Measurements from ENCODE around the gene MTPN.

The MTPN gene

GRCh38 chr7:135981958-135982646, 4.9 kb upstream of the MTPN start:
- DNase-seq (ENCODE audit: low read depth in 2 of 2) = no peak

GRCh38 chr7:135980665-135981180, 3.6 kb upstream of the MTPN start:
- peak in 1 of 2 experiments; percentile 8 for DNase-seq (ENCODE audit: low read depth in 2 of 2)

DNA sequence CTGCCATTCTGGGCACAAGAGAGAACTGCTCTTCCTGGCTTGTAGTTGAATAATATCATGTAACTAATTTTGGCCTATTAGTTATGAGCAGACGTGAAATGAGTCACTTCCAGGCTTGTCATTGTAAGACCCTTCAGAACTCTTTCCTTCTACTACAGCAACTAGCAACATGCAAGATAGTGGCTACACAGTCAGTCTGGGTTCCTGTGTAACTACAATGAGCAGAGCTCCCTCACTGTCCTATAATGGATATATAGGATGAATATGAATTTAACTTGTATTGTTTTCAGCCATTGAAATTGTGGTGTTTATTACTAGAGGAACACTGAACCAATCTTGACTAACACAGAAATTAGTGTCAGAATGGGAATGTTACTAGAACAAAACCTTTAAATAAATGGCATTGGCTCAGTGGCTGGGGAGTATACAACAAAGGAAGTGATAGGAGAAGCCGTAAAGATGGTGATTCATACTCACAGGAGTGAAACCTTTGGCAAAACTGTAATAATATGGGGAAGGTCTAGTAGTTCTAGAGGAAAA, 2.9 kb upstream of the MTPN start:
- DNase-seq (ENCODE audit: low read depth in 2 of 2) = no peak

DNA sequence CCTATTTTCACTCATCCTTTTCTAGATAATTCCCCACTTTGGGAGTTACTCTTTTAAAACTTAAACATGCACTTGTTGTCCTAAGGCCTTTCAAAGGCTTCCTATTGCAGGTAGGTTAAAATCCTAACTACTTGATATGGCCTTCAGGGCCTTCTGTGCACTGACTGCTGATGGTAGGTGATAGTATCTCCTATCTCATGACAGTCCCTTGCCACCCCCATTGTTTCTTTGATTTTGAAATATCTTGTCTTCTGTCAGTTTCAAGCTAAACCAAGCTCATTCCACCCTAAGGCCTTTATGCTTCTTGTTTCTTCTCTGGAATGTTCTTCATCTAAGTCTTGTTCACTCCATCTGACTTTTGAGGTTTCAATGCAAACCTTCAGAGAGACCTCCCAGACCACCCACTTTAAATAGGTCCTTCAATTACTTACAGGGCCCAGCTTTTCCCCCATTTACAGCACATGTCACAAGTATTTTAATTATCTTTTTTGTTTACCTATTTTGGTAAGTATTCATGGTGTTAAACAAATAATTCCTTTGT, 2.4 kb upstream of the MTPN start:
- no peak for DNase-seq (ENCODE audit: low read depth in 2 of 2)

- no peak for DNase-seq (ENCODE audit: low read depth in 2 of 2)
Observed at GRCh38 chr7:135978624-135979023, 1.5 kb upstream of the MTPN start.

GRCh38 chr7:135977742-135978066, 545 bp upstream of the MTPN start:
- no peak for DNase-seq (ENCODE audit: low read depth in 2 of 2)

DNA sequence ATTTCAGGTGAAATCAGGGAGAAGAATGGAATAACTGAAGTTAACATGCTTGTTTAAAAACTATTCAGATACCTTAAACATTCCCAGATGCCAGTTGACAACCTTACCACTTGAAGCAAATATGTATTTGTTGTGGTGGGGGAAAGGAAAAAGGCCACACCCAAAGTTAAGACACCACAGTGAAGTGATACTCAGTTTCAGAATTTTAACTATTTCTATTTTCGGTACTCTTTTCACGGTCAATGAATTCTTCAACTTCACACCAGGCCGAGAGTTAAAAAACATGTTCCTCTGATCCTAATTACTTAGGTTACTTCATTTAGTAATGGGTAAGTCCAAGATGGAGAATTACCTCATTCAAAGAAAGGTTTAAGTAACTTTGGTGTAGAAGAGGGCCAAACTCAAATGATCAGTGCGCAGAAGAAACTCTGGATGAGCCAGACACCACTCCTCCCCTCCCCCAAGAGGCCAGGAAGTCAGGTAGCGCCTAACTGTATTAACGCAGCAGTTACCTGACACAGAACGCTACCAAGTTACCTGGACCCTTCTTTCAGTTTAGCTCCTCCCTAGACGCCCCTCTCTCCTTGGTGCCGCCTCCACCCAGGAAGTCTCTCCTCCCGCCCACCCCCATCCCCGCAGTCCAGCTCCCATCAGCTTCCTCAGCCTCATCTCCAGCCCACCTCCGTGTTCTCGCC, 700 bp downstream of the MTPN start:
- peak in 1 of 2 experiments; percentile 3 for DNase-seq (ENCODE audit: low read depth in 2 of 2)

GRCh38 chr7:135975166-135975565, 2.0 kb downstream of the MTPN start:
- no peak for DNase-seq (ENCODE audit: low read depth in 2 of 2)

- DNase-seq (ENCODE audit: low read depth in 2 of 2) = no peak
Observed at GRCh38 chr7:135974667-135975066, 2.5 kb downstream of the MTPN start.

DNA sequence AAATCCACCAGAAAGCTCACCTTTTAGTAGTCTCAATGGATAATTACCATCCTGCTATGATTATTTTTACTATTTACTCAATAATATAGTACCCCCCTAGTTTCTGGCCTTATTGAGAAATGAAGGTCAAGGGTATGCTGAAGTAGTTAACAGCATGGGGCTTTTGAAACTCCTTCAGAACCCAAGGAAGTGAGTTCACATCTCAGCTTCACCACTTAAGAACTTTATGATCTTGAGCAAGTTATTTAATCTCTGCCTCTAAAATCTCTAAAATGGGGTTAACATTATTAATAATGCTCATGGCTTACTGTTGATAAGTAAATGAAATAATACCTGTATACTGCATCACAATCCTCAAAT, 5.8 kb downstream of the MTPN start:
- no peak for DNase-seq (ENCODE audit: low read depth in 2 of 2)

DNA sequence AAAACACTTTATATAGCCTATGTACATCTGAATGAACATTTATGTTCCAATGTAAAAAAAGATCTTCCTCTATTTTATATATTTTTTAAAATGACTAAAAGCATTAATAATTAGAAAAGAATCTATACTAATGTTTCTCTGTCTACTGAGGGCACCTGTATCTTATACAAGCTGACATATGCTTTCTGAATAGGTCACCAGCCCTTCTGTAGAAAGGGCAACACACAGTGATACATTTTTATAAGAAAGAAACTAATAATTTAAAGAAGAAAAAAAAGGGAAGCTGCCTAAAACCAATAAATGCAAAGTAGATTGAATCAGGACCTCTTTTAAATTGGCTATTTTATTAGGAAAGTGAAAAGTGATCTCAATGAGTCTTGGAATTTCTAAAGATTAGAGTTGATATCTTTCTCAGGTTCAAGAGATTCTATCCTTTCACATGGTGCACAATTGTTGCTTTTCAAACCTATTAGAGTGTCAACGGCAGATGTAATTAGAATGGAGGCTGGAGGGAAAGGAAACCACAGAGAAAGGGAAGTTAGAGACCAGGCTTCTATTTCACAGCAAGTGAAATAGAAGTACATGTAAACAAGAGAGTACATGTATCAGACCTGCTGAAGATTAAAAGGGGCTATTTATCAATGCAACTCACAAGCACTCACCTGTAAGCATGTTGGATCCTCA, 6.3 kb downstream of the MTPN start:
- DNase-seq (ENCODE audit: low read depth in 2 of 2) = no peak

GRCh38 chr7:135970045-135970444, 7.1 kb downstream of the MTPN start:
- no peak for DNase-seq (ENCODE audit: low read depth in 2 of 2)

- DNase-seq (ENCODE audit: low read depth in 2 of 2) = no peak
Observed at GRCh38 chr7:135966341-135967043, 10.7 kb downstream of the MTPN start.

DNA sequence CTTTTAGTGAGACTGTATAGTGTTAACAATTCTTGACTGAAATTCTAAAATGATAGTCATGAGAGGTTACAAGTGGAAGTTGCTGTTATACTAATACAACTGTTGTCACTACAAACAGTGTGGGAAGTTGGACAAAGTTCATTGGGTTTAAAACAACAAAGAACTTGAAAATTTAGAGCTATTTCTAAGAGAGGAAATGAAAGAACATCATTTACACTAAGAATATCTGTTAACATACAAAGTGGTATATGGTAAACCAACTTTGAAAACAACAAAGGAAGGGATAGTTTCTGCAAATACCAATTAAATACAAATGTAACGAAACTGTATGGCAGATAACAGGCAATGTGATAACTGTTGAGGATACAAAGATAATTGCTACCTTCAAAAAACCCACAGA, 11.6 kb downstream of the MTPN start:
- no peak for DNase-seq (ENCODE audit: low read depth in 2 of 2)

DNA sequence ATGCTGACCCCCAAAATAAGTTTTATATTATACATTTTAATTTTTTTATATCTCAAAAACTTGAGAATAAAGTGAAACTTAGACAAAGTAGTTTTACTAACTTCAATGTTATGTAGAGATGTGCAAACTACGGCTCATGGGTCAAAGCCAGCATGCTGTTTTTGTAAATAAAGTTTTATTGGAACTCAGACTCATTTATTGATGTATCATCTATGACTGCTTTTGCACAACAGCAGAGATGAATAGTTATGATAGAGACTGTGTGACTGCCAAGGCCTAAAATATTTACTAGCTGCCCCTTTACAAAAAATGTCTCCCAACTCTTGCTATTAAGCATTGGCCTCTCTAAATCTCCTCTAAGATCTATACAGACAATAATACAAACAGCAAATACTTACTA, 12.4 kb downstream of the MTPN start:
- DNase-seq (ENCODE audit: low read depth in 2 of 2) = no peak

GRCh38 chr7:135964274-135964673, 12.9 kb downstream of the MTPN start:
- DNase-seq (ENCODE audit: low read depth in 2 of 2) = no peak

DNA sequence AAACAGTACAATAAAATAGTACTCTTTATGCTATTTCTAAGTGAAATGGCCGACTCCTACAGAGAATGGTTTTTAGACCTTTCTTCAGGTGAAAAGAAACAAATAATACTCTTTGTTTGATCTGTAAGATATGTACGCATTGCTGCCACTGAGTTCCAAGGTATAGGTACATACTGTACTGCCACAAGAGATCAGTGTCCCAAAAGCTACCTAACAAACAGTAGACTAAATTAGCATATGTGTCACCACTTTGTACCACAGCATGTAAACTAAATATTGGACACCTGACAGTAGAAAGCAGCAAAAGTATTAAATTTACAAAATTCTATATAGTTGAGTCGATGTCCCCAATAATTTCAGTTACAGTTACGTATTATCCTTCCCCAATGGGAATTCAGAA, 14.4 kb downstream of the MTPN start:
- no peak for DNase-seq (ENCODE audit: low read depth in 2 of 2)

GRCh38 chr7:135960709-135961451, 16.3 kb downstream of the MTPN start:
- DNase-seq (ENCODE audit: low read depth in 2 of 2) = no peak

- DNase-seq (ENCODE audit: low read depth in 2 of 2) = no peak
Observed at GRCh38 chr7:135959646-135960363, 17.4 kb downstream of the MTPN start.

GRCh38 chr7:135958173-135958572, 19.0 kb downstream of the MTPN start:
- no peak for DNase-seq (ENCODE audit: low read depth in 2 of 2)
